Left ventricle myocardium inferior (tissue), 1 donor: ENCODE data around the gene DEF6. TPM values are rescaled to one million over a fixed set of nuclear protein-coding genes. Genes with fewer than 3 reads are reported as not detected.
A peak's percentile ranks its signal among the peaks of the same experiment; 100 is the strongest.

ENCODE experiments used
- DNase-seq: peaks from one replicate; pipeline ENCODE4 v3.0.0-alpha.2; 2020
- H3K27ac ChIP-seq: fragments of 200-600 bp; replicated peaks from 2 replicates; pipeline ENCODE4 v1.8.0; 2021
- H3K27me3 ChIP-seq: fragments of 200-600 bp; 2 replicates; pipeline ENCODE4 v1.8.0; 2021; ENCODE audit warnings: low read depth
- H3K36me3 ChIP-seq: fragments of 200-600 bp; 2 replicates; pipeline ENCODE4 v1.8.0; 2021
- H3K4me1 ChIP-seq: fragments of 200-600 bp; 2 replicates; pipeline ENCODE4 v1.8.0; 2021
- H3K4me3 ChIP-seq: fragments of 200-600 bp; 2 replicates; pipeline ENCODE4 v1.8.0; 2021; ENCODE audit warnings: mild to moderate bottlenecking, moderate library complexity
- H3K9me3 ChIP-seq: fragments of 200-600 bp; replicated peaks from 2 replicates; pipeline ENCODE4 v1.8.0; 2021
- intact Hi-C: fragments of 100-400 bp; cut with micrococcal nuclease; formaldehyde crosslinking; loops from one replicate; pipeline ENCODE4 v1.11.0; 2022
- total RNA-seq: library from RNA; stranded (reverse); fragmentation: NEBNext Ultra II Directional; extraction: Animal tissue kit (Norgen Biotek cat#: 25700); gene quantifications from one replicate; pipeline ENCODE4 v1.2.1, GENCODE V29; 2021
- TF ChIP-seq, protein P1 (sequence below): fragments of 200-600 bp; IDR thresholded peaks from 2 replicates; pipeline ENCODE4 v1.8.0; 2021; ENCODE audit warnings: antibody characterized with exemption, mild to moderate bottlenecking, borderline replicate concordance
- donor health status: DM: no; HTN: yes; CAD: no; lungs with severe emphysema.

Gene DEF6
- total RNA-seq, 1 donor from 2014 or later: 1.0 TPM

- Histone ChIP-seq H3K4me3 (no peak overlapping the region), H3K27ac (peak overlapping the region; percentile 73), H3K4me1 (peaks cover 90% of the 10 kb centered on the region), H3K9me3 (no peaks in the 10 kb centered on the region), H3K36me3 (no peaks in the 10 kb centered on the region), H3K27me3 (no peaks in the 10 kb centered on the region)
- TF ChIP-seq, protein P1, sequence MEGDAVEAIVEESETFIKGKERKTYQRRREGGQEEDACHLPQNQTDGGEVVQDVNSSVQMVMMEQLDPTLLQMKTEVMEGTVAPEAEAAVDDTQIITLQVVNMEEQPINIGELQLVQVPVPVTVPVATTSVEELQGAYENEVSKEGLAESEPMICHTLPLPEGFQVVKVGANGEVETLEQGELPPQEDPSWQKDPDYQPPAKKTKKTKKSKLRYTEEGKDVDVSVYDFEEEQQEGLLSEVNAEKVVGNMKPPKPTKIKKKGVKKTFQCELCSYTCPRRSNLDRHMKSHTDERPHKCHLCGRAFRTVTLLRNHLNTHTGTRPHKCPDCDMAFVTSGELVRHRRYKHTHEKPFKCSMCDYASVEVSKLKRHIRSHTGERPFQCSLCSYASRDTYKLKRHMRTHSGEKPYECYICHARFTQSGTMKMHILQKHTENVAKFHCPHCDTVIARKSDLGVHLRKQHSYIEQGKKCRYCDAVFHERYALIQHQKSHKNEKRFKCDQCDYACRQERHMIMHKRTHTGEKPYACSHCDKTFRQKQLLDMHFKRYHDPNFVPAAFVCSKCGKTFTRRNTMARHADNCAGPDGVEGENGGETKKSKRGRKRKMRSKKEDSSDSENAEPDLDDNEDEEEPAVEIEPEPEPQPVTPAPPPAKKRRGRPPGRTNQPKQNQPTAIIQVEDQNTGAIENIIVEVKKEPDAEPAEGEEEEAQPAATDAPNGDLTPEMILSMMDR: no peak
- DNase-seq: no peak
- intact Hi-C loops: no loop called here
Measured at GRCh38 chr6:35262596-35262995, 35.0 kb upstream of the DEF6 start.

DNA sequence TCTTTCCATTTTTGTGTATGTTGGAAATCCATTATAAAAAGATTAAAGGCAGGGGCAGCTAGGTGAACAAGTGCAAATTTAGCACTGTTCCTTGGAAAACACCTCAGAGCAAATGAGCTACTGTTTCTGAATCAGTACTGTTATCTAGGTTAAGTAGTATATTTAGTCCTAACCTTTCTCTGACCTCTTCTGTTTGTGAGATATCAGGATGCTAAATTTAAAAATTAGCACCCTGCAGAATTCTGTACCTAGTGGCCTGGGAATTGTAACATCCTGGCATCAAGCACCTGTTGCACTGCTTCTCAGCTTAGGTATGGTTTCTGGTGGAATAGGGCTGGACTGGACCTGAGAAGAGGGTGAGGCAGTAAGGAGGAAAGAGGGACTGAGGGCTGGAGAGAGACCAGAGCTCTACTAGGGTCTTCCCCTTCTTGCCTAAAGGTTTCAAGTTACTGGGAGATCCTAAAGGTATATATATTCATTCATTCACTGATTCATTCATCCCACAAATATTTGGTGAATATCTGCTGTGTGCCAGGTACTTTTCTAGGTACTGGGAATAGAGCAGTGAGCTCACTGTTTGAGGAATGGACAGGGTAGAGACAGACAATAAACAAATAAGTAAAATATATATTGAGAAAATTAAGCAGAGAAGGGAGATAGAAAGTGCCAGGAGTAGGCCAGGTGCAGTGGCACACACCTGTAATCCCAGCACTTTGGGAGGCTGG lies 32.9 kb upstream of the DEF6 start:
- no peaks in the 10 kb centered on the region for H3K9me3 ChIP-seq
- H3K4me3 ChIP-seq: peak overlapping the region; percentile 26
- peak overlapping the region; percentile 73 for H3K27ac ChIP-seq
- intact Hi-C loops: no loop called here
- no peaks in the 10 kb centered on the region for H3K36me3 ChIP-seq
- DNase-seq: no peak
- TF ChIP-seq, protein P1: no peak
- no peaks in the 10 kb centered on the region for H3K27me3 ChIP-seq
- H3K4me1 ChIP-seq: peaks cover 85% of the 10 kb centered on the region

DNA sequence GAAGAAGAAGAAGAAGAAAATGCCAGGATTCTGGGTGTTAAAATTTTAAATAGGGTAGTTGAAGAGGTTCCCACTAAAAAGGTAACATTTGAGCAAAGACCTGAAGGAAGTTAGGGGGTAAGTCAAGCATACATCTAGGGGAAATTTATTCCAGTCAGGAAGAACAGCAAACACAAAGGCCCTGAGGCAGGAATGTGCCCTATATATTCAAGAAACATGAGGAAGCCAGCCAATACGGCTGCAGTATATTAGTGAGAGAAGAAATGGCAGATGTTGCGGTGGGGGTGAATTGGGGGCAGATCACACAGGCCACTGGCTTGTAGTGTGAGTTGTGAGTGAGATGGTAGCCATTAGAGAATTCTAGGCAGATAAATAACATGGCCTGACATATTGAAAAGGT lies 32.1 kb upstream of the DEF6 start:
- TF ChIP-seq, protein P1: no peak
- no peak for DNase-seq
- H3K4me1 ChIP-seq: peaks cover 77% of the 10 kb centered on the region
- no peak overlapping the region for H3K4me3 ChIP-seq
- peak overlapping the region; percentile 73 for H3K27ac ChIP-seq
- H3K36me3 ChIP-seq: peaks cover 2% of the 10 kb centered on the region
- no peaks in the 10 kb centered on the region for H3K27me3 ChIP-seq
- H3K9me3 ChIP-seq: no peaks in the 10 kb centered on the region
- intact Hi-C loops: no loop called here

- H3K4me3 ChIP-seq: no peak overlapping the region
- no peak overlapping the region for H3K27ac ChIP-seq
- H3K27me3 ChIP-seq: no peaks in the 10 kb centered on the region
- TF ChIP-seq, protein P1: no peak
- no peak for DNase-seq
- H3K36me3 ChIP-seq: peaks cover 7% of the 10 kb centered on the region
- H3K9me3 ChIP-seq: no peaks in the 10 kb centered on the region
- intact Hi-C loops: no loop called here
- peaks cover 63% of the 10 kb centered on the region for H3K4me1 ChIP-seq
Measured at GRCh38 chr6:35267446-35267845, 30.2 kb upstream of the DEF6 start.

- Histone ChIP-seq H3K27me3 (no peaks in the 10 kb centered on the region), H3K9me3 (no peaks in the 10 kb centered on the region), H3K4me1 (peaks cover 63% of the 10 kb centered on the region), H3K36me3 (peaks cover 7% of the 10 kb centered on the region), H3K4me3 (no peak overlapping the region), H3K27ac (no peak overlapping the region)
- TF ChIP-seq, protein P1: no peak
- intact Hi-C loops: no loop called here
- DNase-seq: no peak
Measured at GRCh38 chr6:35267897-35268296, 29.7 kb upstream of the DEF6 start.
